Measurements from ENCODE around the gene MYOZ3. TPM values are rescaled to one million over a fixed set of nuclear protein-coding genes. Genes with fewer than 3 reads are reported as not detected.

MYOZ3 gene
- total RNA-seq, 1 donor from 2014 or later: 2.6 TPM

- H3K27ac Mint-ChIP-seq (ENCODE audit: unreplicated experiment): no peak overlapping the region
- peaks cover 5% of the 10 kb centered on the region for H3K4me1 Mint-ChIP-seq
- TF ChIP-seq, protein P1, sequence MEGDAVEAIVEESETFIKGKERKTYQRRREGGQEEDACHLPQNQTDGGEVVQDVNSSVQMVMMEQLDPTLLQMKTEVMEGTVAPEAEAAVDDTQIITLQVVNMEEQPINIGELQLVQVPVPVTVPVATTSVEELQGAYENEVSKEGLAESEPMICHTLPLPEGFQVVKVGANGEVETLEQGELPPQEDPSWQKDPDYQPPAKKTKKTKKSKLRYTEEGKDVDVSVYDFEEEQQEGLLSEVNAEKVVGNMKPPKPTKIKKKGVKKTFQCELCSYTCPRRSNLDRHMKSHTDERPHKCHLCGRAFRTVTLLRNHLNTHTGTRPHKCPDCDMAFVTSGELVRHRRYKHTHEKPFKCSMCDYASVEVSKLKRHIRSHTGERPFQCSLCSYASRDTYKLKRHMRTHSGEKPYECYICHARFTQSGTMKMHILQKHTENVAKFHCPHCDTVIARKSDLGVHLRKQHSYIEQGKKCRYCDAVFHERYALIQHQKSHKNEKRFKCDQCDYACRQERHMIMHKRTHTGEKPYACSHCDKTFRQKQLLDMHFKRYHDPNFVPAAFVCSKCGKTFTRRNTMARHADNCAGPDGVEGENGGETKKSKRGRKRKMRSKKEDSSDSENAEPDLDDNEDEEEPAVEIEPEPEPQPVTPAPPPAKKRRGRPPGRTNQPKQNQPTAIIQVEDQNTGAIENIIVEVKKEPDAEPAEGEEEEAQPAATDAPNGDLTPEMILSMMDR (conservative IDR thresholded peaks at IDR 0.05): no peak
Observed at GRCh38 chr5:150639377-150639692, 21.7 kb upstream of the MYOZ3 start.

GRCh38 chr5:150639751-150640150 lies 21.3 kb upstream of the MYOZ3 start:
- Mint-ChIP-seq H3K9me3 (no peaks in the 10 kb centered on the region), H3K4me1 (peaks cover 5% of the 10 kb centered on the region), H3K36me3 (ENCODE audit: low read depth) (no peaks in the 10 kb centered on the region), H3K27ac (ENCODE audit: unreplicated experiment) (no peak overlapping the region), H3K27me3 (ENCODE audit: low read depth) (peaks cover 14% of the 10 kb centered on the region), H3K4me3 (no peak overlapping the region)
- DNase-seq (ENCODE audit: low read depth, low spot score): no peak
- TF ChIP-seq, protein P1 (conservative IDR thresholded peaks at IDR 0.05): no peak

More at GRCh38 chr5:150639377-150639692, 21.7 kb upstream of the MYOZ3 start:
- no peaks in the 10 kb centered on the region for H3K9me3 Mint-ChIP-seq
- peaks cover 14% of the 10 kb centered on the region for H3K27me3 Mint-ChIP-seq (ENCODE audit: low read depth)
- no peak overlapping the region for H3K4me3 Mint-ChIP-seq
- no peaks in the 10 kb centered on the region for H3K36me3 Mint-ChIP-seq (ENCODE audit: low read depth)
- no peak for DNase-seq (ENCODE audit: low read depth, low spot score)

GRCh38 chr5:150640311-150641005 lies 20.6 kb upstream of the MYOZ3 start, which contains the start of gene SYNPO:
SYNPO (plus strand) TSS chr5:150640660; CDS start chr5:150648276, 7,616 bp downstream.
- H3K27ac Mint-ChIP-seq (ENCODE audit: unreplicated experiment): peak within 1 kb of the TSS; percentile 35
- H3K27me3 Mint-ChIP-seq (ENCODE audit: low read depth): peaks cover 14% of the 10 kb centered on the region
- no peaks in the 10 kb centered on the region for H3K36me3 Mint-ChIP-seq (ENCODE audit: low read depth)
- DNase-seq (ENCODE audit: low read depth, low spot score): no peak
- peaks cover 5% of the 10 kb centered on the region for H3K4me1 Mint-ChIP-seq
- TF ChIP-seq, protein P1 (conservative IDR thresholded peaks at IDR 0.05): no peak
- no peak within 1 kb of the TSS for H3K4me3 Mint-ChIP-seq
- no peaks in the 10 kb centered on the region for H3K9me3 Mint-ChIP-seq

DNA sequence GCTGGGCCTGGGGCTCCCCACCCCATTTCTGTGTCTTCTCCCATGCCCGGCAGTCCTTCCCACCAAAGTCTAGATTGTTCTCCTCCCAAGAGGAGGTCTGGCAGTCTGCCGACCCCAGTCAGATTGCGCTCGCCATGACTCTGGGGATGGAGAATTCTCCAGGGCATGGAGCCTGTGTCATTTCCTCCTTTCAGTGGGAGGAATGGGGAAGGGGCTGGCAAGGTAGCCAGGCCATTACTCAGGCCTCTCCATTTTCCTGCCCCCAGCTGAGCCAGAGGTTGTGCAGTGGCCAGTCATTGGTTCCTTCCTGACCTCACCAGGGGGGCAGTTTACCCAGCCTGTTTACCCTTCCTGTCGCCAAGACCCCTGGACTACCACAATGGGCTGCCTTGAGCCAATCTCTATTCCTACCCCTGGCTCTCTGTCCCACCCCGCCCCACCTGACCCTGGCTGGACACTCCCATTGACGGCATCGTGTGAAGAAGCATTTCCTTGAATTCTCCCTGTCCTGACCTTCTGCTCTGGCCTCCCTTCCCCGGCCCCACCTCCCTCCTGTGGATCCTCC lies 20.0 kb upstream of the MYOZ3 start:
- Mint-ChIP-seq H3K4me1 (peaks cover 5% of the 10 kb centered on the region), H3K36me3 (ENCODE audit: low read depth) (no peaks in the 10 kb centered on the region), H3K9me3 (no peaks in the 10 kb centered on the region), H3K27me3 (ENCODE audit: low read depth) (peaks cover 14% of the 10 kb centered on the region), H3K4me3 (no peak overlapping the region), H3K27ac (ENCODE audit: unreplicated experiment) (peak overlapping the region; percentile 35)
- TF ChIP-seq, protein P1 (conservative IDR thresholded peaks at IDR 0.05): no peak
- DNase-seq (ENCODE audit: low read depth, low spot score): no peak

DNA sequence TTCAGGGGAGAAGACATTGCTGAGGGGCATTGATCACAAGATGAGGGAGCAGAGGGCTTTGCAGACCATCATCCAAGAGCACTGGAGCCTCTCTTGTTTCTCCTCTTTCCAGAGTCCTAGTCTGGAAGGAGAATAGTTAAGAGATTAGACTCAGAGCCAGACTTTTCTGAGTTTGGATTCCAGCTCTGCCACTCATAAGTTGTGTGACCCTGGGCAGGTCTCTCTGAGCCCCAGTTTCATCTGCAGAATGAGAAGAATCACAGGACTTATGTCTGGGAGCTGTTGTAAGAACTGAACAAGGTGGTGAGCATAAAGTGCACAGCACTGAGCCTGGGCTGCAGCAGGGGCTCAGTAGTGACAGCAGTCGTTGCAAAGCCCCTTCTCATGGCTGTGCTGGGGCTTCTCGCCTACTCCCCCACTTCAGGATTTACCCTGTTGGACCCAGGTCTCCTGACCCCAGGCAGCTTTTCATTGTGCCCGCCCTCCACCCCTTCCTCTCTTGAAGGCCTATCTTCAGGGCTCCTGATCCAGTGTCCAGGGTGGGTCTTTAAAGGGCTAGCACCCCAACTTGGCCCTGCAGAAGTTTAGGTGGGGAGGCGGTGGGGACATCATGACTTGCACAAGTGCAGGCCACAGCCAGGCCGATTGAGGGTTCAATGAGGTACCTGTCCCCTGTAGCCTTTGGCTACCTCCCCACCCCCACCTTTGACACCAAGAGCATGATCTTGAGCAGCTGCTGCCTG lies 19.1 kb upstream of the MYOZ3 start:
- Mint-ChIP-seq H3K36me3 (ENCODE audit: low read depth) (no peaks in the 10 kb centered on the region), H3K27ac (ENCODE audit: unreplicated experiment) (peak overlapping the region; percentile 35), H3K9me3 (no peaks in the 10 kb centered on the region), H3K27me3 (ENCODE audit: low read depth) (peaks cover 9% of the 10 kb centered on the region), H3K4me3 (no peak overlapping the region), H3K4me1 (peaks cover 5% of the 10 kb centered on the region)
- DNase-seq (ENCODE audit: low read depth, low spot score): no peak
- TF ChIP-seq, protein P1 (conservative IDR thresholded peaks at IDR 0.05): no peak

Measured in neural crest cell (in vitro differentiated cells).